Measurements from ENCODE around the gene UQCR10. TPM values are rescaled to one million over a fixed set of nuclear protein-coding genes. Genes with fewer than 3 reads are reported as not detected.

UQCR10 gene
- total RNA-seq, 1 donor: 52.1 TPM

GRCh38 chr22:29735416-29735815 lies 31.8 kb upstream of the UQCR10 start:
- no peaks in the 10 kb centered on the region for H3K27me3 ChIP-seq (ENCODE audit: insufficient read depth, low read length)
- no peak overlapping the region for H2AFZ ChIP-seq (ENCODE audit: low read length)
- H3K4me1 ChIP-seq (ENCODE audit: insufficient read depth, low read length): no peaks in the 10 kb centered on the region
- no peak overlapping the region for H3K4me3 ChIP-seq (ENCODE audit: insufficient read depth, low read length)
- TF ChIP-seq CTCF (IDR thresholded peaks at IDR 0.05; ENCODE audit: extremely low read depth, low read depth, low read length): no peak
- H3K4me2 ChIP-seq (ENCODE audit: insufficient read depth, low read length): no peak overlapping the region
- no peaks in the 10 kb centered on the region for H4K20me1 ChIP-seq (ENCODE audit: insufficient read depth, low read length)
- no peaks in the 10 kb centered on the region for H3K9me3 ChIP-seq (ENCODE audit: low read depth, low read length)
- peak; percentile 84 for DNase-seq (ENCODE audit: insufficient read length, low spot score, missing footprints)
- H3K79me2 ChIP-seq (ENCODE audit: insufficient read depth, low read length): no peaks in the 10 kb centered on the region
- no peaks in the 10 kb centered on the region for H3K36me3 ChIP-seq (ENCODE audit: insufficient read depth, low read length)
- no peak overlapping the region for H3K27ac ChIP-seq (ENCODE audit: low read depth, low read length)

GRCh38 chr22:29737251-29738117 lies 29.7 kb upstream of the UQCR10 start:
- no peaks in the 10 kb centered on the region for H3K4me1 ChIP-seq (ENCODE audit: insufficient read depth, low read length)
- no peaks in the 10 kb centered on the region for H4K20me1 ChIP-seq (ENCODE audit: insufficient read depth, low read length)
- no peak overlapping the region for H3K4me2 ChIP-seq (ENCODE audit: insufficient read depth, low read length)
- H3K79me2 ChIP-seq (ENCODE audit: insufficient read depth, low read length): no peaks in the 10 kb centered on the region
- H2AFZ ChIP-seq (ENCODE audit: low read length): no peak overlapping the region
- peak; percentile 83 for DNase-seq (ENCODE audit: insufficient read length, low spot score, missing footprints)
- peaks cover 6% of the 10 kb centered on the region for H3K36me3 ChIP-seq (ENCODE audit: insufficient read depth, low read length)
- no peak overlapping the region for H3K4me3 ChIP-seq (ENCODE audit: insufficient read depth, low read length)
- TF ChIP-seq CTCF (IDR thresholded peaks at IDR 0.05; ENCODE audit: extremely low read depth, low read depth, low read length): no peak
- H3K27ac ChIP-seq (ENCODE audit: low read depth, low read length): no peak overlapping the region
- H3K27me3 ChIP-seq (ENCODE audit: insufficient read depth, low read length): no peaks in the 10 kb centered on the region
- H3K9me3 ChIP-seq (ENCODE audit: low read depth, low read length): no peaks in the 10 kb centered on the region

- TF ChIP-seq CTCF (IDR thresholded peaks at IDR 0.05; ENCODE audit: extremely low read depth, low read depth, low read length): no peak
- no peaks in the 10 kb centered on the region for H3K4me1 ChIP-seq (ENCODE audit: insufficient read depth, low read length)
- H2AFZ ChIP-seq (ENCODE audit: low read length): no peak overlapping the region
Observed at GRCh38 chr22:29738118-29738815, 28.9 kb upstream of the UQCR10 start.

GRCh38 chr22:29739346-29739875 lies 27.8 kb upstream of the UQCR10 start:
- no peak overlapping the region for H3K27ac ChIP-seq (ENCODE audit: low read depth, low read length)
- peak; percentile 80 for DNase-seq (ENCODE audit: insufficient read length, low spot score, missing footprints)
- no peak for TF ChIP-seq CTCF (IDR thresholded peaks at IDR 0.05; ENCODE audit: extremely low read depth, low read depth, low read length)
- peaks cover under 1% of the 10 kb centered on the region for H3K4me1 ChIP-seq (ENCODE audit: insufficient read depth, low read length)
- H3K4me2 ChIP-seq (ENCODE audit: insufficient read depth, low read length): no peak overlapping the region
- H2AFZ ChIP-seq (ENCODE audit: low read length): no peak overlapping the region
- H3K4me3 ChIP-seq (ENCODE audit: insufficient read depth, low read length): no peak overlapping the region
- peaks cover 6% of the 10 kb centered on the region for H3K36me3 ChIP-seq (ENCODE audit: insufficient read depth, low read length)
- peaks cover 3% of the 10 kb centered on the region for H4K20me1 ChIP-seq (ENCODE audit: insufficient read depth, low read length)
- no peaks in the 10 kb centered on the region for H3K79me2 ChIP-seq (ENCODE audit: insufficient read depth, low read length)
- no peaks in the 10 kb centered on the region for H3K27me3 ChIP-seq (ENCODE audit: insufficient read depth, low read length)
- no peaks in the 10 kb centered on the region for H3K9me3 ChIP-seq (ENCODE audit: low read depth, low read length)

More at GRCh38 chr22:29738118-29738815, 28.9 kb upstream of the UQCR10 start:
- Histone ChIP-seq H4K20me1 (ENCODE audit: insufficient read depth, low read length) (no peaks in the 10 kb centered on the region), H3K27me3 (ENCODE audit: insufficient read depth, low read length) (no peaks in the 10 kb centered on the region), H3K4me3 (ENCODE audit: insufficient read depth, low read length) (no peak overlapping the region), H3K79me2 (ENCODE audit: insufficient read depth, low read length) (no peaks in the 10 kb centered on the region), H3K27ac (ENCODE audit: low read depth, low read length) (no peak overlapping the region), H3K9me3 (ENCODE audit: low read depth, low read length) (no peaks in the 10 kb centered on the region), H3K36me3 (ENCODE audit: insufficient read depth, low read length) (peaks cover 6% of the 10 kb centered on the region), H3K4me2 (ENCODE audit: insufficient read depth, low read length) (no peak overlapping the region)
- peak; percentile 47 for DNase-seq (ENCODE audit: insufficient read length, low spot score, missing footprints)

Data from osteoblast (primary cell).